K562 (cell line): Measurements from ENCODE around the gene PDE6B. TPM values are rescaled to one million over a fixed set of nuclear protein-coding genes. Genes with fewer than 3 reads are reported as not detected.
A peak's percentile ranks its signal among the peaks of the same experiment; 100 is the strongest.

ENCODE experiments used
- ATF7 ChIP-seq: fragments of 450-650 bp; IDR thresholded peaks from 2 replicates; pipeline ENCODE4 v1.7.1; 2014; ENCODE audit warnings: mild to moderate bottlenecking, moderate library complexity
- EP300 ChIP-seq: IDR thresholded peaks from 2 replicates; pipeline ENCODE4 v1.6.1; 2012; ENCODE audit warnings: low read length, improper control_type of control experiment
- FOXK2 ChIP-seq, 2 experiments: fragments of 450-650 bp; IDR thresholded peaks in 1 of 2; conservative IDR thresholded peaks in 1 of 2; 2 replicates each; pipeline ENCODE4 v1.6.1; 2016; ENCODE audit warnings: low read depth in 2 of 2, mild to moderate bottlenecking in 1 of 2
- HDAC2 ChIP-seq: fragments of 450-650 bp; IDR thresholded peaks from 2 replicates; pipeline ENCODE4 v1.6.1; 2016; ENCODE audit warnings: mild to moderate bottlenecking
- HDAC8 ChIP-seq: fragments of 450-650 bp; IDR thresholded peaks from 2 replicates; pipeline ENCODE4 v1.6.1; 2016; ENCODE audit warnings: mild to moderate bottlenecking, missing genetic modification characterization, moderate library complexity, missing compliant biosample characterization
- HEY1 ChIP-seq: fragments of 250-450 bp; sonication (Bioruptor Pico); IDR thresholded peaks from 2 replicates; pipeline ENCODE4 v1.5.0; 2020; ENCODE audit warnings: mild to moderate bottlenecking, moderate library complexity, borderline replicate concordance
- HNRNPUL1 ChIP-seq: fragments of 200-400 bp; formaldehyde crosslinking; IDR thresholded peaks from 2 replicates; pipeline ENCODE4 v1.6.1; 2017; ENCODE audit warnings: low read length
- KAT8 ChIP-seq: fragments of 450-650 bp; IDR thresholded peaks from 2 replicates; pipeline ENCODE4 v1.6.1; 2016; ENCODE audit warnings: low read depth, mild to moderate bottlenecking
- KLF6 ChIP-seq: fragments of 250-450 bp; sonication (Bioruptor Pico); IDR thresholded peaks from 2 replicates; pipeline ENCODE4 v1.4.0; 2020; ENCODE audit warnings: mild to moderate bottlenecking, moderate library complexity, borderline replicate concordance
- MED1 ChIP-seq: sonication (generic); formaldehyde crosslinking; IDR thresholded peaks from 2 replicates; pipeline ENCODE4 v1.8.1; 2023; ENCODE audit warnings: missing genetic modification reagents, borderline replicate concordance
- MTF1 ChIP-seq: fragments of 250-450 bp; sonication (Bioruptor Pico); IDR thresholded peaks from 2 replicates; pipeline ENCODE4 v1.9.0; 2021; ENCODE audit warnings: moderate library complexity, mild to moderate bottlenecking, inconsistent platforms, borderline replicate concordance
- NFATC3 ChIP-seq: fragments of 450-650 bp; IDR thresholded peaks from 2 replicates; pipeline ENCODE4 v1.6.1; 2017; ENCODE audit warnings: mild to moderate bottlenecking
- NFRKB ChIP-seq: fragments of 450-650 bp; IDR thresholded peaks from 2 replicates; pipeline ENCODE4 v1.6.1; 2016; ENCODE audit warnings: low read depth
- RCOR1 ChIP-seq, 2 experiments: IDR thresholded peaks; 2 replicates each; pipeline ENCODE4 v1.6.1; 2012; ENCODE audit warnings: low read depth in 2 of 2, low read length in 2 of 2, borderline replicate concordance in 1 of 2, improper control_type of control experiment in 1 of 2
- RERE ChIP-seq: sonication (generic); formaldehyde crosslinking; IDR thresholded peaks from 2 replicates; pipeline ENCODE4 v1.8.0; 2023; ENCODE audit warnings: missing genetic modification reagents, mild to moderate bottlenecking, borderline replicate concordance
- SIRT6 ChIP-seq: IDR thresholded peaks from one replicate; pipeline ENCODE4 v1.6.1; 2012; ENCODE audit warnings: low read depth, mild to moderate bottlenecking, control low read depth, inconsistent platforms, low read length, moderate library complexity
- SMAD4 ChIP-seq: fragments of 250-450 bp; sonication (Bioruptor Pico); conservative IDR thresholded peaks from 2 replicates; pipeline ENCODE4 v1.8.0; 2021; ENCODE audit warnings: inconsistent platforms, mild to moderate bottlenecking, moderate library complexity
- STAG1 ChIP-seq: sonication (generic); formaldehyde crosslinking; IDR thresholded peaks from 2 replicates; pipeline ENCODE4 v1.5.0; 2020; ENCODE audit warnings: missing genetic modification reagents, borderline replicate concordance
- THAP7 ChIP-seq: fragments of 250-450 bp; sonication (Bioruptor Pico); IDR thresholded peaks from 2 replicates; pipeline ENCODE4 v1.5.0; 2021
- U2AF2 ChIP-seq: fragments of 200-400 bp; formaldehyde crosslinking; optimal IDR thresholded peaks from 2 replicates; pipeline ENCODE3; 2017; ENCODE audit warnings: low read depth, mild to moderate bottlenecking, low read length
- YY1 ChIP-seq, 3 experiments: IDR thresholded peaks; 2 replicates each; pipeline ENCODE4 v1.6.1; 2011; ENCODE audit warnings: low read length in 2 of 3, mild to moderate bottlenecking in 2 of 3, moderate library complexity in 2 of 3, borderline replicate concordance in 1 of 3, control low read depth in 1 of 3, low read depth in 1 of 3; ENCODE audit not compliant: insufficient read depth in 3 of 3, insufficient replicate concordance in 2 of 3, control insufficient read depth in 1 of 3, insufficient read length in 1 of 3; ENCODE audit errors: extremely low read depth in 1 of 3
- ZNF165 ChIP-seq: fragments of 250-450 bp; sonication (Bioruptor Pico); IDR thresholded peaks from 2 replicates; pipeline ENCODE4 v1.4.0; 2020; ENCODE audit warnings: borderline replicate concordance
- ZNF253 ChIP-seq: fragments of 250-450 bp; sonication (Bioruptor Pico); conservative IDR thresholded peaks from 2 replicates; pipeline ENCODE4 v1.6.1; 2021; ENCODE audit warnings: mild to moderate bottlenecking
- ZNF589 ChIP-seq: fragments of 200-800 bp; sonication (Bioruptor generic); IDR thresholded peaks from 2 replicates; pipeline ENCODE4 v1.6.1; 2016; ENCODE audit warnings: low read depth, missing genetic modification characterization, missing compliant biosample characterization
- polyA plus RNA-seq, 8 experiments: library from polyadenylated mRNA; depleted of rRNA in 4 of 8; stranded (reverse) in 5 of 8; unstranded in 3 of 8; fragments of >200 nt; fragmentation: Nextera tagmentation in 2 of 8; fragmentation: Illumina TruSeq in 1 of 8; extraction: Ambion mirVana in 2 of 8; extraction: Trizol in 1 of 8; gene quantifications; 2 replicates each; pipeline versions ENCODE4 v1.2.1 to v1.2.3, GENCODE V29; 2011 to 2014; ENCODE audit warnings: inconsistent platforms in 1 of 8, missing spikeins in 1 of 8
- total RNA-seq, 7 experiments: library from RNA; depleted of rRNA in 6 of 7; stranded (reverse); fragments of >200 nt in 6 of 7; fragmentation: Illumina TruSeq in 2 of 7; extraction: Trizol in 2 of 7; gene quantifications; 2 replicates each; pipeline versions ENCODE4 v1.2.1 to v1.2.3, GENCODE V29; 2011 to 2021; ENCODE audit warnings: low replicate concordance in 1 of 7

The PDE6B gene
- total and polyA plus RNA-seq, 9 of the 15 experiments (the other 6 are each of a cell fraction or from before 2014, with no cell fraction given) = 0.04 TPM; not detected in 8

DNA sequence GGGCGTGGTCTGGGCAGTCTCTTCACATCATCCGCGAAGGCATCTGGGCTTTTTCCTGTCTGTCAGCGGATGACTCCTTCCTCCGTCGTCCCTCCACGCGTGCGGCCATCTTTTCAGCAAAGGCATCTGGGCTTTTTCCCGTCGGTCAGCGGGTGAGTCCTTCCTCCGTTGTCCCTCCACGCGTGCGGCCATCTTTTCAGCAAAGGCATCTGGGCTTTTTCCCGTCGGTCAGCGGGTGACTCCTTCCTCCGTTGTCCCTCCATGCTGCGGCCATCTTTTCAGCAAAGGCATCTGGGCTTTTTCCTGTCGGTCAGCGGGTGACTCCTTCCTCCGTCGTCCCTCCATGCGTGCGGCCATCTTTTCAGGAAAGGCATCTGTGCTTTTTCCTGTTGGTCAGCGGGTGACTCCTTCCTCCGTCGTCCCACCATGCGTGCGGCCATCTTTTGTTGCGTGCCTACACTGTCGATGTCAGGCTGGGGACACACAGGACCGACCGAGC lies 37.0 kb upstream of the PDE6B start (continued):
- TF ChIP-seq U2AF2 (no peak), YY1 (IDR thresholded peaks at IDR 0.05; ENCODE audit: borderline replicate concordance in 1 of 3, control insufficient read depth in 1 of 3, extremely low read depth in 1 of 3, insufficient read depth in 3 of 3, insufficient read length in 1 of 3, insufficient replicate concordance in 2 of 3, low read depth in 1 of 3, low read length in 2 of 3) (peak; percentile 35 to 83 (median 62)), THAP7 (no peak), MED1 (CRISPR knock-in tag) (no peak), SMAD4 (no peak), KLF6 (CRISPR knock-in tag) (no peak), KAT8 (no peak), STAG1 (CRISPR knock-in tag) (no peak), RERE (CRISPR knock-in tag) (no peak), NFRKB (0 out of 2 replicates have a peak, but pooled peaks have one; percentile 34), HEY1 (CRISPR knock-in tag) (no peak), SIRT6 (no peak), HDAC8 (tag) (peak; percentile 75; the same call in 1 of the 2 replicates), RCOR1 (IDR thresholded peaks at IDR 0.05; ENCODE audit: borderline replicate concordance in 1 of 2, low read depth in 2 of 2, low read length in 2 of 2) (no peak), ZNF253 (CRISPR knock-in tag) (no peak), HNRNPUL1 (no peak), FOXK2 (conservative IDR thresholded peaks at IDR 0.05 in 1 of 2, IDR thresholded peaks at IDR 0.05 in 1 of 2; ENCODE audit: low read depth in 2 of 2) (no peak), MTF1 (CRISPR knock-in tag) (no peak), ZNF589 (CRISPR knock-in tag) (0 out of 2 replicates have a peak, but pooled peaks have one; percentile 34), ATF7 (no peak), EP300 (no peak), NFATC3 (no peak), ZNF165 (CRISPR knock-in tag) (no peak), HDAC2 (no peak)
